ENCODE measurements around the gene KHDC1.
"Not testable (repeated sequence)": the region's sequence is repeated elsewhere in the genome, so short reads cannot be mapped to it uniquely, and the experiment has no call there.

Gene KHDC1
- long read RNA-seq, donor 1, partial matches to known transcripts: 0 of 6 reads
- long read RNA-seq, donor 1, other reads (novel, unspliced or antisense): 0 of 6 reads
- long read RNA-seq, donor 2: 0 reads
- long read RNA-seq, donor 3: 0 reads
- long read RNA-seq, donor 4, partial matches to known transcripts: 6 of 10 reads
- long read RNA-seq, donor 4, other reads (novel, unspliced or antisense): 0 of 10 reads
- long read RNA-seq, donor 5, transcript KHDC1-205 (3 exons, 2,053 nt): major isoform, 6 of 22 reads
- long read RNA-seq, donor 5, partial matches to known transcripts: 16 of 22 reads
- long read RNA-seq, donor 5, other reads (novel, unspliced or antisense): 0 of 22 reads
- long read RNA-seq, donor 6, partial matches to known transcripts: 0 of 1 reads
- long read RNA-seq, donor 6, other reads (novel, unspliced or antisense): 0 of 1 reads
- long read RNA-seq, donor 7, partial matches to known transcripts: 0 of 2 reads
- long read RNA-seq, donor 7, other reads (novel, unspliced or antisense): 0 of 2 reads
- long read RNA-seq, donor 8, partial matches to known transcripts: 0 of 4 reads
- long read RNA-seq, donor 8, other reads (novel, unspliced or antisense): 0 of 4 reads

GRCh38 chr6:73262671-73263569 is at the start of gene KHDC1:
TSS of gene KHDC1 (minus strand) at chr6:73263196. CDS start at chr6:73242517, 20,679 bp downstream.
- peak; percentile 82 for DNase-seq

GRCh38 chr6:73310503-73310845 is 47.5 kb upstream of the KHDC1 start:
- DNase-seq: not testable (repeated sequence)

GRCh38 chr6:73309785-73310502 is 46.9 kb upstream of the KHDC1 start:
- peak; percentile 92 for DNase-seq

- DNase-seq: no peak
Measured at GRCh38 chr6:73309535-73309784, 46.5 kb upstream of the KHDC1 start.

- no peak for DNase-seq
Measured at GRCh38 chr6:73308712-73309534, 45.9 kb upstream of the KHDC1 start.

GRCh38 chr6:73303773-73304172 is 40.8 kb upstream of the KHDC1 start:
- DNase-seq: not testable (repeated sequence)

GRCh38 chr6:73302339-73302738 is 39.3 kb upstream of the KHDC1 start:
- no peak for DNase-seq

- DNase-seq: peak; percentile 64
Measured at GRCh38 chr6:73299151-73299971, 36.4 kb upstream of the KHDC1 start.

- DNase-seq: no peak
Measured at GRCh38 chr6:73293331-73293730, 30.3 kb upstream of the KHDC1 start.

GRCh38 chr6:73290435-73290834 is 27.4 kb upstream of the KHDC1 start:
- DNase-seq: no peak

GRCh38 chr6:73286752-73287151 is 23.8 kb upstream of the KHDC1 start:
- no peak for DNase-seq

GRCh38 chr6:73285674-73286283 is 22.8 kb upstream of the KHDC1 start:
- DNase-seq: no peak

GRCh38 chr6:73282871-73283270 is 19.9 kb upstream of the KHDC1 start:
- DNase-seq: no peak

- not testable (repeated sequence) for DNase-seq
Measured at GRCh38 chr6:73281684-73282083, 18.7 kb upstream of the KHDC1 start.

GRCh38 chr6:73269296-73269695 is 6.3 kb upstream of the KHDC1 start:
- DNase-seq: not testable (repeated sequence)

GRCh38 chr6:73268896-73269295 is 5.9 kb upstream of the KHDC1 start:
- DNase-seq: not testable (repeated sequence)

GRCh38 chr6:73264446-73264845 is 1.4 kb upstream of the KHDC1 start:
- DNase-seq: no peak

- no peak for DNase-seq
Measured at GRCh38 chr6:73263570-73263909, 544 bp upstream of the KHDC1 start.

GRCh38 chr6:73258721-73259120 is 4.3 kb downstream of the KHDC1 start:
- DNase-seq: peak; percentile 5

GRCh38 chr6:73254323-73254722 is 8.7 kb downstream of the KHDC1 start:
- DNase-seq: not testable (repeated sequence)

Measured in right kidney (tissue), 9 donors.